ENCODE data around the gene MYOG.

DNA sequence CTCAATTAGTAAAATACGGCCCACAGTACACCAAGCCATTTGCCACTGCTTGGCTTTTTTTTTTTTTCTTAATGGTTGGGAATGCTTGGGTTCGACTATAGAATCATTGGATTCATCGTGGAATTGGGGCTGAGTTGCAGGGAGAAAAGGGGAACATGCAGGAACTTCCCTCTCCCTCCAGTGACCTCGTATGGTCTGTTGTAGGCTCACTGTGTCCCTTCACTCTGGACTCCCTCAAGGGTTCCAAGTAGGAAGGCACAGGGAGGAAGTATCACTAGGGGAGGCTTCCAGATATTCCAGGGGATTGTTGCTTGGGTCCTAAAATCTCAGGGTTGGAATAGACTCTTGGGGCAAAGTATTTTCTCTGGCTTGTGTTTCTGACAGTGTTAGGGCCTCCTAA is 35.0 kb downstream of the MYOG start:
- no peak for TF ChIP-seq POLR2A (IDR thresholded peaks at IDR 0.05; ENCODE audit: low read depth)
- no peak for TF ChIP-seq CTCF (IDR thresholded peaks at IDR 0.05)
- TF ChIP-seq POLR2AphosphoS5 (IDR thresholded peaks at IDR 0.05), result no peak
- no peak for TF ChIP-seq EP300 (IDR thresholded peaks at IDR 0.05)

Data from esophagus muscularis mucosa (tissue), 4 donors.